AG04450 (cell line): Measurements from ENCODE around the gene ZMYND8. TPM values are rescaled to one million over a fixed set of nuclear protein-coding genes. Genes with fewer than 3 reads are reported as not detected.

ENCODE experiments used
- CTCF ChIA-PET: fragments of 300-600, 350-600 bp; formaldehyde crosslinking; extraction: SDS; loops from one replicate; lab custom pipeline; 2022; ENCODE audit warnings: antibody characterized with exemption, inconsistent platforms; lab: Charles Lee
- POLR2A ChIA-PET: fragments of 350-600 bp; formaldehyde crosslinking; extraction: SDS; loops from one replicate; lab custom pipeline; 2021; ENCODE audit warnings: antibody characterized with exemption, inconsistent platforms; lab: Yijun Ruan, JAX
- DNase-seq: peaks from one replicate; pipeline ENCODE4 v3.0.0-alpha.2; 2011; ENCODE audit warnings: low read depth, low spot score
- H3K27ac ChIP-seq: one replicate; pipeline ENCODE4 v1.5.1; 2012; ENCODE audit warnings: low read depth, low read length, control low read depth
- H3K27me3 ChIP-seq: one replicate; pipeline ENCODE4 v1.6.0; 2012; ENCODE audit warnings: low read length; ENCODE audit not compliant: control insufficient read depth, insufficient read depth
- H3K4me3 ChIP-seq: 2 replicates; pipeline ENCODE4 v1.5.1; 2011; ENCODE audit warnings: mild to moderate bottlenecking, low read depth, low read length, control low read depth
- H3K9me3 ChIP-seq: 2 replicates; pipeline ENCODE4 v1.5.1; 2012; ENCODE audit warnings: low read length; ENCODE audit not compliant: control insufficient read depth, insufficient read depth
- polyA plus RNA-seq: library from polyadenylated mRNA; depleted of rRNA; stranded (reverse); fragments of >200 nt; gene quantifications from 2 replicates; pipeline ENCODE4 v1.2.3, GENCODE V29; 2011
- TF ChIP-seq, protein P1 (sequence below): IDR thresholded peaks from 2 replicates; pipeline ENCODE4 v1.5.1; 2011; ENCODE audit warnings: low read depth, low read length, control low read depth, inconsistent platforms

Gene ZMYND8
- polyA plus RNA-seq, 1 experiment = 23.1 TPM

DNA sequence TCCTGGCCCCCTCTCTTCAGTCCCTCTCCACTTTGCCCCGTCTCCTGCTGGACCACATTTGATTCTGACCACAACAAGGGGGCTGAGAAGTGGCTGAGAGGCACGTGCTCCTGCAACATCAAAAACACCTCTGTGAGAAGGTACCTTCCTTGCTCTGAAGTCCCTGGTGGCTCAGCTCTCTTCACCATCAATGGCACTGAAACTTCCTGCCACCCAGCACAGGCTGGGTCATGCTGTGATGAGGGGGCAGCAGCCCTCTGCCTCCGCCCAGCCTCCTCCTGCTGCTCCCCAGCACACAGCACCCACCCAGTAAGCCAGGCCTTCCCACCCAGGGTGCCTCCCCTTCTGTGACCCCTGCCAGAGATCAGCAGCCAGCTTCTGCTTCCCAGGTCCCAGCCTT lies 10.3 kb downstream of the ZMYND8 start:
- no peaks in the 10 kb centered on the region for H3K9me3 ChIP-seq
- no peaks in the 10 kb centered on the region for H3K27me3 ChIP-seq
- no peak for DNase-seq
- no peak overlapping the region for H3K27ac ChIP-seq
- ChIA-PET CTCF (interaction anchor here (0.7 to 1.2 kb wide), 2 partner anchors 34 to 73 kb away, joined by 3 to 4 read pairs; no protein-coding TSS in a partner anchor), POLR2A (no interaction called here)
- TF ChIP-seq, protein P1, sequence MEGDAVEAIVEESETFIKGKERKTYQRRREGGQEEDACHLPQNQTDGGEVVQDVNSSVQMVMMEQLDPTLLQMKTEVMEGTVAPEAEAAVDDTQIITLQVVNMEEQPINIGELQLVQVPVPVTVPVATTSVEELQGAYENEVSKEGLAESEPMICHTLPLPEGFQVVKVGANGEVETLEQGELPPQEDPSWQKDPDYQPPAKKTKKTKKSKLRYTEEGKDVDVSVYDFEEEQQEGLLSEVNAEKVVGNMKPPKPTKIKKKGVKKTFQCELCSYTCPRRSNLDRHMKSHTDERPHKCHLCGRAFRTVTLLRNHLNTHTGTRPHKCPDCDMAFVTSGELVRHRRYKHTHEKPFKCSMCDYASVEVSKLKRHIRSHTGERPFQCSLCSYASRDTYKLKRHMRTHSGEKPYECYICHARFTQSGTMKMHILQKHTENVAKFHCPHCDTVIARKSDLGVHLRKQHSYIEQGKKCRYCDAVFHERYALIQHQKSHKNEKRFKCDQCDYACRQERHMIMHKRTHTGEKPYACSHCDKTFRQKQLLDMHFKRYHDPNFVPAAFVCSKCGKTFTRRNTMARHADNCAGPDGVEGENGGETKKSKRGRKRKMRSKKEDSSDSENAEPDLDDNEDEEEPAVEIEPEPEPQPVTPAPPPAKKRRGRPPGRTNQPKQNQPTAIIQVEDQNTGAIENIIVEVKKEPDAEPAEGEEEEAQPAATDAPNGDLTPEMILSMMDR = no peak
- no peak overlapping the region for H3K4me3 ChIP-seq

DNA sequence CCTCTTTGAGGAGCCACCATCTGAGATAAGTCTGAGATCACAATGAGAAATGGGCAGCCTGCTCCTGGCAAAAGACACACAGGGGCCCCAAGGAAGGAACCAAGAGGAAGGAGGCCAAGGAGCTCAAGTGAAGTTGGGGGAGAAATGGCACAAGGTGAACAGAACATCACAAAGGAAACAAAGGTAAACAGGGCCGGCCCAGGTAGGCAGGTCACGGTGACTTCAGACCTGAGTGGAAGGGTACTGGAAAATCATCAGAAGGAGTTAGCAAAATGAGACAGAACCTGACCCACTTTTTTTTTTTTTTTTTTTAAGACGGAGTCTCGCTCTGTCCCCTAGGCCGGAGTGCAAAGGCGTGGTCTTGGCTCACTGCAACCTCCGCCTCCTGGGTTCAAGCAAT lies 11.3 kb downstream of the ZMYND8 start:
- TF ChIP-seq, protein P1 = no peak
- ChIA-PET POLR2A (interaction anchor here (0.7 kb wide), 1 partner anchor 26 kb away, joined by 6 read pairs; no protein-coding TSS in a partner anchor), CTCF (interaction anchor here (0.7 to 1.2 kb wide), 3 partner anchors 34 to 72 kb away, joined by 3 to 4 read pairs (median 3); no protein-coding TSS in a partner anchor)
- DNase-seq = no peak
- Histone ChIP-seq H3K9me3 (no peaks in the 10 kb centered on the region), H3K27ac (no peak overlapping the region), H3K27me3 (no peaks in the 10 kb centered on the region), H3K4me3 (no peak overlapping the region)

DNA sequence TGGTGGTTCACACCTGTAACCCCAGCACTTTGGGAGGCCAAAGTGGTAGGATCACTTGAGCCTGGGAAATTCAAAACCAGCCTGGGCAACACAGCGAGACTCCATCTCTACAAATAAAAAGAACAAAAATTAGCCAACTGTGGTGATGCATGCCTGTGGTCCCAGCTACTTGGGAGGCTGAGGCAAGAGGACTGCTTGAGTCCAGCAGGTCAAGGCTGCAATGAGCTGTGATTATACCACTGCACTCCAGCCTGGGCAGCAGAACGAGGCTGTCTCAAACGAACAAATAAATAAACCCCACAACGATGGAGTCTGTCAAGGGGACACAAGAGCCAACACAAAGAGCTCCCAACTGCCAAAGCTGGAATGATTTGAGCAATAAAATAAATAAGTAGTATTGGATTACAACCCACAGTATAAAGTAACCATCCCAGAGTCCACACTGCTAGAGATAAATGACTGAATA lies 13.5 kb downstream of the ZMYND8 start:
- Histone ChIP-seq H3K9me3 (no peaks in the 10 kb centered on the region), H3K27me3 (no peaks in the 10 kb centered on the region), H3K27ac (peak overlapping the region; percentile 57), H3K4me3 (no peak overlapping the region)
- CTCF ChIA-PET = interaction anchor here (0.7 to 2.1 kb wide), 3 partner anchors 36 to 70 kb away, joined by 3 to 8 read pairs (median 5); no protein-coding TSS in a partner anchor
- DNase-seq = no peak
- POLR2A ChIA-PET = interaction anchor here (0.6 to 1.6 kb wide), 5 partner anchors 14 to 27 kb away, joined by 4 to 9 read pairs (median 4); no protein-coding TSS in a partner anchor
- TF ChIP-seq, protein P1 = no peak

DNA sequence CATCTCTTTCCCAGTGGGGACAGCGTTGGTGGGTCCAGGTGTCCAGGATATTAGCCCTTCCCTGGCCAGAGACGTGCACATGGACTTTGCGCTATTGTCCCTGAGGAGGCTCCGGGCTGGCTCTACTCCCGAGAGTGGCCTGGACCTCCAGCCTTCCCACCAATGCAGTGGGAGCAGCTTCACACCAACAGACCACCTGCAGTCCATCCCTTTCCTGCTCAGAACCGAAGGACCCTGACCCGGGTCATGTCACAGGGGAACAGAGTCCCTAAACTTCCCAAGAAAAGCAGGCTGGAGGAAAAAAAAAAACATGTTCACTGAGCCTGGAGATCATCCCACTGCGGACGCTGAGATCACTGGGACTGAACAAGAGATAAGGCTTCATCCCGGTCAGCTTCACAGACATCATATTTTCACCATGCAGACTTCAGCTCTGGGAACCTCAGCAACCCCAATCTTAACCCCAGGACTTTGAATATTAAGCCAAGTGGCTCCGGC lies 18.3 kb downstream of the ZMYND8 start:
- CTCF ChIA-PET = no interaction called here
- H3K27me3 ChIP-seq = no peaks in the 10 kb centered on the region
- H3K9me3 ChIP-seq = no peaks in the 10 kb centered on the region
- no peak overlapping the region for H3K27ac ChIP-seq
- no peak overlapping the region for H3K4me3 ChIP-seq
- TF ChIP-seq, protein P1 = no peak
- POLR2A ChIA-PET = interaction anchor here (1.2 kb wide), 1 partner anchor 16 kb away, joined by 6 read pairs; no protein-coding TSS in a partner anchor
- no peak for DNase-seq

DNA sequence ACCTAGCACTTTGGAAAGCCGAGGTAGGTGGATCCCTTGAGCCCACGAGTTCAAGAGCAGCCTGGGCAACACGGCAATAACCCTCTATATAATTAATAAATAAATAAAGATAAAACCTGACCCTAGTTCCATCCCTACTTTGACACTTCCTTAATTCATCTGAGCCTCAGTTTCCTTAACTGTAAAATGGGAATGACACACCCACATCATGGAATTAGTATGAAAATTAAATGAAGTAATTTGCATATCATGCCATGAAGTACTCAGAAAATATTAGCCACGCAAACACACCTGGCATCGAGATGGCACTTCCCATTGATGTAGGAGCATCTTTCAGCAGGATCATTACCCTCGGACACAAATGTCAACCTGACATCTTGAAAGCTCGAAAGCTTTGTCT lies 19.1 kb downstream of the ZMYND8 start:
- Histone ChIP-seq H3K27me3 (no peaks in the 10 kb centered on the region), H3K9me3 (no peaks in the 10 kb centered on the region), H3K4me3 (no peak overlapping the region), H3K27ac (peak overlapping the region; percentile 82)
- no peak for DNase-seq
- CTCF ChIA-PET = no interaction called here
- TF ChIP-seq, protein P1 = no peak
- POLR2A ChIA-PET = interaction anchor here (0.7 to 1.2 kb wide), 2 partner anchors 17 to 76 kb away, joined by 3 to 6 read pairs; no protein-coding TSS in a partner anchor
